K562 (cell line): Measurements from ENCODE around the gene ANO4.

ENCODE experiments used
- ARNT ChIP-seq, 2 experiments: fragments of 450-650 bp; IDR thresholded peaks; 2 replicates each; pipeline ENCODE4 v1.6.1; 2016; ENCODE audit warnings: mild to moderate bottlenecking in 1 of 2
- BMI1 ChIP-seq: fragments of 150-350 bp; IDR thresholded peaks from 2 replicates; pipeline ENCODE4 v1.6.1; 2014; ENCODE audit warnings: low read length
- TCF7L2 ChIP-seq: fragments of 150-350 bp; IDR thresholded peaks from 2 replicates; pipeline ENCODE4 v1.6.1; 2016; ENCODE audit warnings: low read depth, mild to moderate bottlenecking, low read length, moderate library complexity
- TF ChIP-seq, protein P1 (sequence below): fragments of 450-650 bp; IDR thresholded peaks from 2 replicates; pipeline ENCODE4 v1.7.1; 2018; ENCODE audit warnings: mild to moderate bottlenecking, low read depth; ENCODE audit not compliant: partially characterized antibody

DNA sequence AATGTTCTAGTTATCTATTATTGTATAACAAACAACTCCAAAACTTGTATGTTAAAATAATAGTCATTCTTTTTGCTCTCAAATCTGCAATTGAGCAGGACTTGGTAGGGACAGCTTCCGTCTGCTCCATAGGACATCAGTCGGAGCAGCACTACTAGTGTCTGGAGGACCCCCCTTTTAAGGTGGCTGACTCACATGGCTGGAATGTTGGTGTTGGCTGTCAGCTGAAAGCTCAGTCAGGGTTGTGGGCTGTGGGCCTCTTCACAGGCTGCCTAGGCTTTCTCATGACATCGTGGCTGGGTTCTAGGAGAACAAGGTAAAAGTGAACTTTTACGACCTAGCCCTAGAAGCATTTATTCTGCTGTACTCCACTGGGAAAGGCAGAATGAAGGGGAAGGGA is 160.6 kb downstream of the ANO4 start:
- TF ChIP-seq ARNT (IDR thresholded peaks at IDR 0.05) (no peak), BMI1 (no peak), TCF7L2 (no peak)
- TF ChIP-seq, protein P1, sequence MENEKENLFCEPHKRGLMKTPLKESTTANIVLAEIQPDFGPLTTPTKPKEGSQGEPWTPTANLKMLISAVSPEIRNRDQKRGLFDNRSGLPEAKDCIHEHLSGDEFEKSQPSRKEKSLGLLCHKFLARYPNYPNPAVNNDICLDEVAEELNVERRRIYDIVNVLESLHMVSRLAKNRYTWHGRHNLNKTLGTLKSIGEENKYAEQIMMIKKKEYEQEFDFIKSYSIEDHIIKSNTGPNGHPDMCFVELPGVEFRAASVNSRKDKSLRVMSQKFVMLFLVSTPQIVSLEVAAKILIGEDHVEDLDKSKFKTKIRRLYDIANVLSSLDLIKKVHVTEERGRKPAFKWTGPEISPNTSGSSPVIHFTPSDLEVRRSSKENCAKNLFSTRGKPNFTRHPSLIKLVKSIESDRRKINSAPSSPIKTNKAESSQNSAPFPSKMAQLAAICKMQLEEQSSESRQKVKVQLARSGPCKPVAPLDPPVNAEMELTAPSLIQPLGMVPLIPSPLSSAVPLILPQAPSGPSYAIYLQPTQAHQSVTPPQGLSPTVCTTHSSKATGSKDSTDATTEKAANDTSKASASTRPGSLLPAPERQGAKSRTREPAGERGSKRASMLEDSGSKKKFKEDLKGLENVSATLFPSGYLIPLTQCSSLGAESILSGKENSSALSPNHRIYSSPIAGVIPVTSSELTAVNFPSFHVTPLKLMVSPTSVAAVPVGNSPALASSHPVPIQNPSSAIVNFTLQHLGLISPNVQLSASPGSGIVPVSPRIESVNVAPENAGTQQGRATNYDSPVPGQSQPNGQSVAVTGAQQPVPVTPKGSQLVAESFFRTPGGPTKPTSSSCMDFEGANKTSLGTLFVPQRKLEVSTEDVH: no peak
